T-helper 2 cell treated with Interferon-gamma antibody and Interleukin-4, amounts not matched to agents 100 ng/mL and 5 ng/mL, for 36 hours (primary cell): ENCODE data around the gene FSHR. TPM values are rescaled to one million over a fixed set of nuclear protein-coding genes. Genes with fewer than 3 reads are reported as not detected.

Experiments used
- intact Hi-C: fragments of 100-400 bp; cut with micrococcal nuclease; formaldehyde crosslinking; loops from one replicate; pipeline ENCODE4 v1.15.1; 2023
- total RNA-seq: library from RNA; stranded (reverse); gene quantifications from 2 replicates; pipeline ENCODE4 v1.2.3, GENCODE V29; 2022

Gene FSHR
- total RNA-seq, 1 donor from 2014 or later, result not detected

GRCh38 chr2:48968011-48968410 lies 186.3 kb downstream of the FSHR start:
- intact Hi-C loops, result no loop called here

DNA sequence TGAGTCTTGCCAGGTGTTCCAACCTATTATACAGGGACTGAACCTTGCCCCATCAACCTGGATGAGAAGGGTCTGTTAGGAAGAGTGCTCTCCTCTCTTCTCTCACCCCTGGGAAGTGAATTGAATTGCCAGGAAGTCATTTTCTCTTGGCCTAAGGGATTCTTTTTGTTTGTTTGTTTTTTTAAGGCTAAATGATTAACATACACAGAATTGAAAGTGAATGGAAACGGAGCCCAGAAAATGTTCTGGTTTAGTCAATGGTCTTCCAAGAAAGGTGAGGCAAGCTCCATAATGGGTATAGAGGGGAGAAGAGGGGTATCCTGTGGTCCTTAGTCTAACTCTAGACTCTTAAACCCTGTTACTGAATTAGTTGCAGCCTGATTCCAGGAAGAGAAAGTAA lies 189.1 kb downstream of the FSHR start:
- intact Hi-C loops, result no loop called here

GRCh38 chr2:48961009-48961408 lies 193.3 kb downstream of the FSHR start:
- intact Hi-C loops, result no loop called here

- intact Hi-C loops, result no loop called here
Measured at GRCh38 chr2:48954935-48955334, 199.4 kb downstream of the FSHR start.

GRCh38 chr2:48954311-48954710 lies 200.0 kb downstream of the FSHR start:
- intact Hi-C loops, result no loop called here

DNA sequence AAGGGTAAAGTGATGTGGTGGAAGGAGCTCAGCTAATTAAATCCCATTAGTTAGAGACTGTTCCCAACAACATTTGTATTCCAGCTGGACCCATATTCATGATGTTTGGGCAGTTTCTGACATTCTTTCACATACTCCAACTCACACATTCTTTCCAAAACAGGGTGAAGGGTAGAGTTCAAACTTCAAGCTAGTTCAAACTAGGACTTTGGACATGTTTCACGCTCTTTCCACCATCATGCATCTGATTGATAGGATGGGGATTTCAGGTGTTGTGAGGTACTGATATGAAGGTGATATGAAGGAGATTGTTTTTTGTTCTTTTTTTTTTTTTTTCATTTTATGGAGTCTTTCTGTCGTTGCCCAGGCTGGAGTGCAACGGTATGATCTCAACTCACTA lies 201.7 kb downstream of the FSHR start:
- intact Hi-C loops, result no loop called here

DNA sequence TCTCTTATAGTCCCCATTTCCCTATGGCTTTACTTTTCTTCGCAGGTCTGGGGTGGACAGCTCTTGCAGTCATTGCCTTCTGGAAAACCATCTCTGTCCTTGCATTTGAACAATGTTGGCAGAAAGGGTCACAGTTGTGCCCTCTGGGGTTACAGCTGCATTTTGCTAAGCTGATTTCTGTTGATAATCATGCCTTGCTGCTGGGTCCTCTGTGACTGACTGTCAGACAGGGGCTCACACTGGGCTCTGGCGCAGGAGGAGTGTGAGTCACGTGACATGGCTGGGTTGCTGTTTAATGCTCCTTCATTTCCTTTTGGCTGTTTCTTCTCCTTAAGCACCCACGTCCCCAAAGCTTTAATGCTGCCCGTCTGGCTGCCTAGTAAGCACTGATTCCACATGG lies 202.2 kb downstream of the FSHR start:
- intact Hi-C loops, result no loop called here

- intact Hi-C loops, result no loop called here
Measured at GRCh38 chr2:48948400-48949125, 205.8 kb downstream of the FSHR start.

DNA sequence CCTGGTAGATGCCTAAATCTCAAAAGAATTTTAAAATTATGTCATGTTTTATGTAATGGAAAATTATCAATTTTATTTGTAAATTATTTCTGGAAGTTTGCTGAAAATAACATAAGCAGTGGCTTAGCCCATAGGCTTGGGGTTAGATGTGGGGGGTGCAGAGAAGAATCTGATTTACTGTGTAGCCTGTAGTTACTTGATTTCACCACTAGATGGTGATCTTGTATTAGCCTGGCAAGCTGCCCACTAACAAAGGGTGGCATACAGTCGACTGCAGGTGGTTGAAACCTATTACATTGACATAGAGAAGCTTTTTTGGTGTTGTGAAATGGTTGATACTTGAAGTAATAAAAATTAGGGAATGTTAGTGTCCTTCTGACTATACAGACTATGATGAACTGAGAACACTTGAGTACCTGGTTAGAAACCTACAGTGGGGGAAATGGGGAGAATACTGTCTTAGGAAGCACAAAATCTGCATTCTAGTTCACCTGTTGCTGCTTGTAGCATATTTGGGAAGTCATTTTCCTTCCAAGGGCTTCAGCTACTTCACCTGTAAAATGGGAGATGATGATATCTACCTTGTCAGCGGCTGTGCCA lies 207.8 kb downstream of the FSHR start:
- intact Hi-C loops, result loop anchor here (1.0 kb wide), 1 partner anchor 1198 kb away; no protein-coding TSS in a partner anchor

GRCh38 chr2:48944956-48945355 lies 209.4 kb downstream of the FSHR start:
- intact Hi-C loops, result no loop called here

- intact Hi-C loops, result no loop called here
Measured at GRCh38 chr2:48943436-48943835, 210.9 kb downstream of the FSHR start.

GRCh38 chr2:48941908-48942307 lies 212.4 kb downstream of the FSHR start:
- intact Hi-C loops, result no loop called here

DNA sequence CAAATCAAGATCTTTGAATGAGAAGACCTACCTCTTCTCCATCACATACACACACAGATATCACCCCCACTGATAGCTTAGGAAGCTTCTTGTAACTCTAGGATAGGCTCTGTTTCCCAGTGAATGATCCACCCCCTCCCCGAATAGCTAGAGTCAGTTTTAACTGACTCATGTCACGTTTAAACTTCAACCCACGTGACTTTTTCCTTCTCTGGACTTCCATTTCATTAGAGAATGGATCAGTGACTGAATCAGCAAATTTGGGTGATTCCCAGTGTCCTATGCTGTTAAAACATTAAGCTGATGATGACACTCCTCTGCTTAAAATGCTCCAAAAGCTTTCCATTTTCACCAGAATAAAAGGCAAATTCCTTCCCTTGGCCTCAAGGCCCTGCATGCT lies 212.9 kb downstream of the FSHR start:
- intact Hi-C loops, result no loop called here

DNA sequence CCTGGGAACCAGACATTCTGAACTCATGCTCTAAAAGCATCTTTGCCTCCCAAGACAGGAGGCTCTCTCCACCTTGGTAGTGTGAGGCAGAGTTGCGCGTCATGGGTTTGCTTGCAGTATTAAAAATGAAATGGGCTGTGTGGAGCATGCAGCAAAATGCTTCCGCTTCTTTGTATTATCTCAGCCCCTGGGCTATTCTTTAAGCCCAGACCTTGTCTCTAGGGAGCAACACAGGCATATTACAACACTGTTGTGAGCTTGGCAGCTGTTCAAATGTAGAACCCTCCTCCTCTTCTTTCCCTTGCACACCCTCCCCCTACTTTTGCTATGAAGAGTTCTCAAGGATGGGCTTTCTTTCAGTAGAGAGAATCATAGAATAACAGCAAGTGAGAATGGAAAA lies 213.7 kb downstream of the FSHR start:
- intact Hi-C loops, result no loop called here

- intact Hi-C loops, result no loop called here
Measured at GRCh38 chr2:48939232-48939631, 215.1 kb downstream of the FSHR start.

- intact Hi-C loops, result no loop called here
Measured at GRCh38 chr2:48938231-48938630, 216.1 kb downstream of the FSHR start.

- intact Hi-C loops, result no loop called here
Measured at GRCh38 chr2:48934807-48935206, 219.5 kb downstream of the FSHR start.

GRCh38 chr2:48933828-48934497 lies 220.4 kb downstream of the FSHR start:
- intact Hi-C loops, result no loop called here

- intact Hi-C loops, result no loop called here
Measured at GRCh38 chr2:48932667-48933066, 221.6 kb downstream of the FSHR start.

DNA sequence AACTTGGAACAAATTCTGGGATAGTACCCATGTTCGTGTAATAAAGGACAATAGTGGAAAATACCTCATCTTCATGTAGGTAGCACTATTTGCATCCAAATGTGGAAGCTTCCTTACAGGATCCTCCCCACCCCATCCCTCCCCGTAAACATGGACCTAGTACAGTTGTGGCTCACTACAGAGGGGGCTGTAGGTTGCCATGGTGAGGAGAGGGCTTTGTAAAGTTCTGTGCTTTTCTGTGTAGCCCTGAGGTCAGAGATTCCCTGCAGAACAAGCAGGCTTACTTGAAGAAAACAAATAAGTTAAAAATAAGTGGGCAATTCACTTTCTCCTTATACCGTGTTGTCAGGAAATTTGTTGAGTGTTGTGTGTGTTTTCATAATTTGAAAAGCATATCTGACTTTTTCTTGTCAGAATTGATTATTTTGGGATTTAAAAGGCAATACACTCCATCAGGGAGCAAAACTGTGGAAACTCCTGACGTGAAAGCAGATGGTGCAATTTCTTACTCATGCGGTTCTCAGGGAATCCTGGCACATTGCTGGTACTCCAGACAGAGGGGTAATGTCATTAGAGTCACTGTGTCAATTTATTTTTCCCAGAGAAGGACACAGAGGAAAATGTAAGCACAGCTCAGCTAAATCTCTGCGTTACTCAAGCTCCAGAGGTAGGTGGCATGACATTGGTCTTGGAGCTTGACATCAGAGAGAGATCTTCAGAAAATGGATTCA lies 224.6 kb downstream of the FSHR start:
- intact Hi-C loops, result no loop called here

DNA sequence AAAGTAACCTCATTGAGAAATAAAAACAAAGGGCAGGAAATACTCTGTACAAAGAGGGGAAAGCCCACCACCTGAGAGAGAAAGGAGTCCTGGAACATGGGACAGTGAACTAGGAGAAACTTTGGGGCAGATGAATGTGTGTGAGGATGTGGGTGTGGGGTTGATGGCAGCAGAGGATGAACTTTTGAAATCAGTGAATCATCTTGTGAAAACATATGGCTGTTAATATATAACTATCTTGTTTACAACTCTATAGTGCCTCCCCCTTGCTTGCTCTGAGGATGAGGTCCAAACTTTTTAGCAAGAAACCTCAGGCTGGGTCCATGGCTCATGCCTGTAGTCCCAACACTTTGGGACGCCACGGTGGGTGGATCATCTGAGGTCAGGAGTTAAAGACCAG lies 227.0 kb downstream of the FSHR start:
- intact Hi-C loops, result no loop called here

GRCh38 chr2:48915884-48916283 lies 238.4 kb downstream of the FSHR start:
- intact Hi-C loops, result no loop called here
